ENCODE results near the gene CXCL10.

DNA sequence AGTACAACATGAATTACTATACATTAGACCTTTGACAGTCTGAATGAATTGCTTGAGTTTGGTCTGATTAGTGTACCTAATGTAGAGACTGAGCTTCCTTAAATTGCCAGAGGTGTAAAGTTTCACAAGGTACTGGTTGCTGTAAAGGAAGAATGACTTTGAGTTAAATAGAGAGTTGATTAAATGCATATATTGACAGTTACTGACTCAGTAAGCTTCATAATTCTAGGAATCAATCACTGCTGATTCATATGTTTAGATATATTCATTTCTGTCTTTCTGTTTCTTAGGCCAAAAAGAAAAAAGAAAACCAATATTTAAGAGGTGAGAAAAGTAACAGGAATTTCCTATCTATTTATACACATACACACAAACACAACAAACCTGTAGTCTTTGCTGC is 35.0 kb upstream of the CXCL10 start:
- no peak for TF ChIP-seq POLR2A (IDR thresholded peaks at IDR 0.05; ENCODE audit: low read depth, low read length)
- TF ChIP-seq TAF1 (IDR thresholded peaks at IDR 0.05; ENCODE audit: borderline replicate concordance, low read depth, low read length): no peak

All from GM12892 (cell line).